GM12875 (cell line): ENCODE results near the gene DAZAP1.

Source experiments
- H3K4me3 ChIP-seq: one replicate; pipeline ENCODE4 v1.5.1; 2011; ENCODE audit warnings: low read depth, low read length, control low read depth
- CTCF ChIP-seq: IDR thresholded peaks from 2 replicates; pipeline ENCODE4 v1.5.1; 2011; ENCODE audit warnings: low read depth, mild to moderate bottlenecking, control low read depth, inconsistent platforms, low read length, moderate library complexity, borderline replicate concordance; ENCODE audit not compliant: insufficient read depth

The DAZAP1 gene

GRCh38 chr19:1447504-1447903 lies 40.1 kb downstream of the DAZAP1 start:
- no peak overlapping the region for H3K4me3 ChIP-seq
- no peak for TF ChIP-seq CTCF

GRCh38 chr19:1447944-1448343 lies 40.6 kb downstream of the DAZAP1 start:
- TF ChIP-seq CTCF, result no peak
- H3K4me3 ChIP-seq, result no peak overlapping the region

DNA sequence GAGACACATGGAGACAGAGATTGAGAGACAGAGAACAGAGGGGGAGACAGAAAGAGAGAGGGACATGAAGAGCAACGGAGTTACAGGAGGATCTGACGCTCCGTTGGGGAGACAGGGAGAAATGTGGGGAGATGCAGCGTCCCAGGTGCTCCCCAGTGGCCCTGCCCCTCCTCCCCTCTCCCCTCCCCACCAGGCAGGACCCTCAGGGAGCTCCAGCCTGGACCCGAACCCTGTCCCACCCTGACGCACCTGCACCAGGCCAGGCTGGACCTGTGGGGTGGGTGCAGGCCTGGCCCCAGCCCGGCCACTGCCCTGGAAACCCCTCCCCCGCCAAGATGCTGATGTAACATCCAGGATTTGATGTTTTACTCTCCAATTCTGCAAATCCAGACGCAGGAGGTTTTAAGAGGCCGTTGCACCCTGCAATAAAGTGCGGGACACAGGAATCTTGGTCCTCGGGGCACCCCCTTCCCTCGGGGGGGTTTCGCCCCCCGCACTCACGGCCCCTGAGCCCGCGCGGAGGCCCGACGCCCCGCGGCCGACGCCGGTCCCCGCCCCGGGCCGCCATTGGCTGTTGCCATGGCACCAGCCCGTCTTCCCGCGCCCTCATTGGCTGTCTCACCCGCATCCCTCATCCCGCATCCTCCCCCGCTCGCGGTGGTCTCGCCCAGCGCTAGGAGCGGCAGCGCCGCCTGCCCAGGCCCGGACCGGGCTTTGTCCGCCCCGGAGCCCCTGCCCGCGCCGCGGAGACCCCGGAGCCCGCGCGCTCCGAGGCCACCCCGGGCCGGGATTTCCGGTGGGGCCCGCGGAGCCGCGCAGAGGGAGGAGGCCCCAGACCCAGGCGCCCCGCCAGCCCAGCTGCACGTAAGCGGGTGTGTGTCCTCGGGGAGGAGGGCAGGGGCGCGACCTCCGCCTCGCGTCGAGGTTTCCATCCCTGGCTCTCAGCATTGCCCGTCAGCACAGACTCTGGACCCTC lies 42.4 kb downstream of the DAZAP1 start, which contains the start of gene APC2:
APC2 (plus strand) TSS at position 655 of the 976 bp plus-strand sequence. CDS start 2,881 bp downstream, outside the sequence.
- TF ChIP-seq CTCF, result no peak
- no peak within 1 kb of the TSS for H3K4me3 ChIP-seq

GRCh38 chr19:1450735-1451731 lies 43.6 kb downstream of the DAZAP1 start:
- no peak for TF ChIP-seq CTCF
- no peak overlapping the region for H3K4me3 ChIP-seq

DNA sequence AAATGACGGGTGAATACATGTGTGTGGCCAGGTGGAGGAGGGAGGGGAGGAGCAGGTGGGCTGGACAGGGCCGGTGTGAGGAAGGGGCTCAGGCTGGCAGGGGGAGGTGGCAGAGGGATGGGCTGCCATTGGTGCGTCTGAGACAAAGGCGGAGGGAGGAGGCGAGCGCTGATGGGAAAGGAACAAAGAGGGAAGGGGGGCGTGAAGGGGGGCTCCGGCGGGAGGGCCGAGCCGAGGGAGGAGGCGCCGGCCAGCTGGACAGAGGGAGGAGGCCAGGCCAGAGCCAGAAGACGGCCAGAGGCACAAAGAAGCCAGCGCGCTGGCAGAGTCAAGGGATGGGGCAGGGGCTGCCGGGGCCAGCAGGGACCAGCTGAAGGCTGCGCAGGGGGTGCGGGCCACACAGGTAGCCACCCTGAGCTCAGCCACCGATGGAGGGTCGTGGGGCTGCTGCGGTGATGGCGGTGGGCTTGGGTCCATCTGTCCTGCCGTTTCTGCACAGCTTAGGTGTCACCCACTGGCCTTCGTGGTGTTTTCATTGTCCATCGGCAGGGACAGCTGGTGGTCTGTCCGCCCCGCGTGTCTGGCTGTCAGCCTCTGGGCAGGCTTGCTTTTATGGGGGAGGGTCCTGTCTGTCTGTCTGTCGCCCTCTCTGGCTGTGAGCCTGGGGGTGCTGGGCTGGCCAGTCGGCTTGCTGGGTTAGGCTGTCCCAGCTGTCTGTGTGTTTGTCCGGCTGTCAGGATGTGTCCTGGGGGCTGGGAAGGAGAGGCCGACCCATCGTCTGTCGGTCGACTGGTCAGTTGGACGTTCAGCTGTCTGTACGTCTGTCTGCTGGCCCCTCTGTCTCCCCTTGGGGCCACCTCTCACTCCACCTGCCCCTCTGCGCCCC lies 44.8 kb downstream of the DAZAP1 start:
- no peak overlapping the region for H3K4me3 ChIP-seq
- TF ChIP-seq CTCF, result no peak

DNA sequence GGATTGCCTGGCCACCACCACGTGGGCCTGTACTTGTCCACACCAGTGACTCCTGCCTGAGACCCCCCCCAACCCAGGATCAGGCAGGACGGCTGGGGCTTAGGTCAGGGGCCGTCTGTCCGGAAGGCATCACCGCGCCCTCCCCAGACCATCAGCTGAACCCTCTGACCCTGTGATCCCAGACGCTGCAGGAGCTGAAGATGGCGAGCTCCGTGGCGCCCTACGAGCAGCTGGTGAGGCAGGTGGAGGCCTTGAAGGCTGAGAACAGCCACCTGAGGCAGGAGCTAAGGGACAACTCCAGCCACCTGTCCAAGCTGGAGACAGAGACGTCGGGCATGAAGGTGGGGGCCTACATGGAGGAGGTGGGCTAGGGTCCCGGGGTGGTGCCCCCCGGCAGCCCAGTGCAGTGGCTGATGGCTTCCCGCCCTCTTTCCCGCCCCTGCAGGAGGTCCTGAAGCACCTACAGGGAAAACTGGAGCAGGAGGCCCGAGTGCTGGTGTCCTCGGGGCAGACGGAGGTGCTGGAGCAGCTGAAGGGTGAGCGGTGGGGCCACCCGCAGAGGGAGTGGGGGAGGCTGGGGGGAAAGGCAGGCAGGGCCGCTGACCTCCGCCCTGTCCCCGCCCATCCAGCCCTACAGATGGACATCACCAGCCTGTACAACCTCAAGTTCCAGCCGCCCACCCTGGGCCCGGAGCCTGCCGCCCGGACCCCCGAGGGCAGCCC lies 45.6 kb downstream of the DAZAP1 start:
- H3K4me3 ChIP-seq, result no peak overlapping the region
- no peak for TF ChIP-seq CTCF
